ENCODE results near the gene TSR1. TPM values are rescaled to one million over a fixed set of nuclear protein-coding genes. Genes with fewer than 3 reads are reported as not detected.

The TSR1 gene
- total RNA-seq, 1 donor from 2014 or later = 49.1 TPM

- Histone ChIP-seq H3K27me3 (ENCODE audit: control insufficient read depth, insufficient read depth, low read length) (no peaks in the 10 kb centered on the region), H3K4me3 (ENCODE audit: low read depth, low read length) (no peak overlapping the region), H3K36me3 (ENCODE audit: control insufficient read depth, insufficient read depth, low read length) (no peaks in the 10 kb centered on the region)
- no peak for DNase-seq (ENCODE audit: low read depth)
- no peak for TF ChIP-seq CTCF (IDR thresholded peaks at IDR 0.05; ENCODE audit: insufficient read depth, low read length, poor library complexity, severe bottlenecking)
Observed at GRCh38 chr17:2309338-2310154, 26.7 kb downstream of the TSR1 start.

- no peak for DNase-seq (ENCODE audit: low read depth)
- no peak overlapping the region for H3K4me3 ChIP-seq (ENCODE audit: low read depth, low read length)
- TF ChIP-seq CTCF (IDR thresholded peaks at IDR 0.05; ENCODE audit: insufficient read depth, low read length, poor library complexity, severe bottlenecking) = no peak
- no peaks in the 10 kb centered on the region for H3K36me3 ChIP-seq (ENCODE audit: control insufficient read depth, insufficient read depth, low read length)
- H3K27me3 ChIP-seq (ENCODE audit: control insufficient read depth, insufficient read depth, low read length) = no peaks in the 10 kb centered on the region
Observed at GRCh38 chr17:2304931-2305330, 31.3 kb downstream of the TSR1 start.

DNA sequence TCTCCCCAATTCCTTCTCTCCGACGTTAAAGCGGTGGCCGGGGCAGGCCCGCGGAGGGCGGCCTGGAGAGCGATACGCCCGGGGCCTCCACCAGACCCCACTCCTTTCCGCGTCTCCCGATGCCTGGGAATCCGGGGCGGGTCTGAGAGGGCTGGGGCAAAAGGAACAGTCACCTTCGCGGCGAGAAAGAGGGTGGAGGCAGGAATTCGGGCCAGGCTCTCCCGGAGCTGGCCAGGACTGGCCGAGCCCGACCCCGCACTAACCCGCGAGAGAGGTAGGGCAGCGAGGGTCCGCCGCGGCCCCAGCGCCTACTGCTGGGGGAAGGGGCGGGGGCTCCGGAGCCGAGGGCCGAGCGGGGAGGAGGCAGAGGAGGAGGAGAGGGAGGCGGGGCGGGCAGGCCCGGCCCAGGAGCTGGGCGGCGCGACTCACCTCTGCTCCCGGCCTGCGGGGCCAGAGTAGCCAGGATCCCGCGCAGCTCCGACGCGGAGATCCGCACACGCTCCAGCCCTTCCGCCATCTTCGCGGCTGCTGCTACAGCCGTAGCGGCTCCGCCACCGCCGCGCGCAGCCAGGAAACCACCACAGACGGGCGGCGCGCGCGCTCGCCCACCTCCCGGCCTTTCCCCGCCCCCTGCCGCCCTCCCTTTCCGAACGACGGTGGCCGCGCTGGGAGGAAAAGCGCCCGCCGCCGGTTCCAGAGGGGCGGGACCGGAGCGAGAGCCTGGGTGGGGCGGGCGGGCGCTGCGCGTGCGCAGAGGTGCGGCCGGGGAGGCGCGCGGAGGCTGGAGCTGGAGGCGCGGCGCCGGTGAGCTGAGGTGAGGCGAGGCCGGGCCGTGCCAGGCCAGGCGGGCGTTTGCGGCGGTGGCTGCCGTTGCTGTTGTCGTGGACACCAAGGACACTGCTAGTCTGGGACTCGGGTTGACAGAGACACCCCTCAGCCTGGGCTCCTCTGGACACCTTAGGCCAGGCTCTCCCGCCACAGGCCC, 32.8 kb downstream of the TSR1 start, which contains the start of the genes SMG6 and SRR:
Gene SMG6 (minus strand): TSS at position 582 of the 985 bp plus-strand sequence. CDS start 65 bp downstream, at position 517.
Gene SRR (plus strand): TSS at position 747 of the 985 bp plus-strand sequence. CDS start 11,611 bp downstream, outside the sequence.
- H3K4me3 ChIP-seq (ENCODE audit: low read depth, low read length) = peak within 1 kb of the TSS; percentile 92
- H3K27me3 ChIP-seq (ENCODE audit: control insufficient read depth, insufficient read depth, low read length) = no peaks in the 10 kb centered on the region
- TF ChIP-seq CTCF (IDR thresholded peaks at IDR 0.05; ENCODE audit: insufficient read depth, low read length, poor library complexity, severe bottlenecking) = no peak
- H3K36me3 ChIP-seq (ENCODE audit: control insufficient read depth, insufficient read depth, low read length) = no peaks in the 10 kb centered on the region
- peak; percentile 38 for DNase-seq (ENCODE audit: low read depth)

GRCh38 chr17:2302778-2303203, 33.5 kb downstream of the TSR1 start:
- DNase-seq (ENCODE audit: low read depth) = no peak
- TF ChIP-seq CTCF (IDR thresholded peaks at IDR 0.05; ENCODE audit: insufficient read depth, low read length, poor library complexity, severe bottlenecking) = no peak

DNA sequence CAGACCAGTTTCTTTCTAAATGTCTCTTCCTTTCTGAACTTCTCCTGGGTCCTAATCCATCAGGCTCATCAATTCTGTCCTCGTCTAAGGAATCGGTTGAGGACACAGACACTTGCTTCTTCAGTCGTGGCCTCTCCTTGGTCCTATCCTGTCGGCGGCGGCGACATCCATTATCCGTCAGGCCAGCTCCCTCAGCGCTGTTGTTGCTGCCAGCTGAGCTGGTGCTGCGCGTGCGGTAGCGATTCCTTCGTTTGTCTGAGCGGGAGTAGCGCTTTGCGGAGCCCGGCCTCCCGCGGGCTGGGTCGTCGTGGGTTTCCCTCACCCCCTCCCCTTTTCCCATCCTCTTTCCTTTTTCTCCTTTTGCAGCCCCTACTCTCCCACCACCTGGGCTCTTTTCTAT, 36.5 kb downstream of the TSR1 start:
- no peak for DNase-seq (ENCODE audit: low read depth)
- H3K36me3 ChIP-seq (ENCODE audit: control insufficient read depth, insufficient read depth, low read length) = no peaks in the 10 kb centered on the region
- no peaks in the 10 kb centered on the region for H3K27me3 ChIP-seq (ENCODE audit: control insufficient read depth, insufficient read depth, low read length)
- no peak for TF ChIP-seq CTCF (IDR thresholded peaks at IDR 0.05; ENCODE audit: insufficient read depth, low read length, poor library complexity, severe bottlenecking)
- H3K4me3 ChIP-seq (ENCODE audit: low read depth, low read length) = no peak overlapping the region

More at GRCh38 chr17:2302778-2303203, 33.5 kb downstream of the TSR1 start:
- Histone ChIP-seq H3K36me3 (ENCODE audit: control insufficient read depth, insufficient read depth, low read length) (no peaks in the 10 kb centered on the region), H3K4me3 (ENCODE audit: low read depth, low read length) (peak overlapping the region; percentile 92), H3K27me3 (ENCODE audit: control insufficient read depth, insufficient read depth, low read length) (no peaks in the 10 kb centered on the region)
